PFSK-1 (cell line): ENCODE data around the gene GLCE.

ENCODE experiments used
- POLR2AphosphoS5 ChIP-seq: IDR thresholded peaks from 2 replicates; pipeline ENCODE4 v1.6.1; 2012; ENCODE audit warnings: low read depth, mild to moderate bottlenecking, control low read depth, low read length, moderate library complexity
- TAF1 ChIP-seq: IDR thresholded peaks from 2 replicates; pipeline ENCODE4 v1.6.1; 2012; ENCODE audit warnings: low read length, control low read depth, borderline replicate concordance; ENCODE audit not compliant: insufficient read depth
- TF ChIP-seq, protein P1 (sequence below), 2 experiments: IDR thresholded peaks; 2 replicates each; pipeline versions ENCODE4 v1.6.1 to v1.8.0; 2011 to 2012; ENCODE audit warnings: low read depth in 2 of 2, low read length in 2 of 2, control low read depth in 1 of 2, inconsistent platforms in 1 of 2, mild to moderate bottlenecking in 1 of 2, moderate library complexity in 1 of 2; ENCODE audit not compliant: insufficient read depth in 1 of 2

DNA sequence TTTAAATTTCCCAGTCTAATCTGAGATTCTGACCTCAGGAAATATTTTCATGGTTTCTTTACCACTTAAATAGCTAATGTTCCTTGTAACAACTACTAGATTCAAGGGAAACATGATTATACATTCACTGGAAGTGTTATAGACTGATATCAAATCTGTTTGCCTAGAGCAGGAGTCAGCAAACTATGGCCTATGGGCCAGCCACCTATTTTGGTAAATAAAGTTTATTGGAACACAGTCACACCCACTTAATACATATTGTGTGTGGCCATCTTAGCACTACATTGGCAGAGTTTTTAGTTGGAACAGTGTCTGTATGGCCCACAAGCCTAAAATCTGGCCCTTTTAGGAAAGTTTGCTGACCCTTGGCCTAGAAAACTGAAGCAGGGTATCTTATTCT, 50.1 kb downstream of the GLCE start:
- TF ChIP-seq, protein P1, sequence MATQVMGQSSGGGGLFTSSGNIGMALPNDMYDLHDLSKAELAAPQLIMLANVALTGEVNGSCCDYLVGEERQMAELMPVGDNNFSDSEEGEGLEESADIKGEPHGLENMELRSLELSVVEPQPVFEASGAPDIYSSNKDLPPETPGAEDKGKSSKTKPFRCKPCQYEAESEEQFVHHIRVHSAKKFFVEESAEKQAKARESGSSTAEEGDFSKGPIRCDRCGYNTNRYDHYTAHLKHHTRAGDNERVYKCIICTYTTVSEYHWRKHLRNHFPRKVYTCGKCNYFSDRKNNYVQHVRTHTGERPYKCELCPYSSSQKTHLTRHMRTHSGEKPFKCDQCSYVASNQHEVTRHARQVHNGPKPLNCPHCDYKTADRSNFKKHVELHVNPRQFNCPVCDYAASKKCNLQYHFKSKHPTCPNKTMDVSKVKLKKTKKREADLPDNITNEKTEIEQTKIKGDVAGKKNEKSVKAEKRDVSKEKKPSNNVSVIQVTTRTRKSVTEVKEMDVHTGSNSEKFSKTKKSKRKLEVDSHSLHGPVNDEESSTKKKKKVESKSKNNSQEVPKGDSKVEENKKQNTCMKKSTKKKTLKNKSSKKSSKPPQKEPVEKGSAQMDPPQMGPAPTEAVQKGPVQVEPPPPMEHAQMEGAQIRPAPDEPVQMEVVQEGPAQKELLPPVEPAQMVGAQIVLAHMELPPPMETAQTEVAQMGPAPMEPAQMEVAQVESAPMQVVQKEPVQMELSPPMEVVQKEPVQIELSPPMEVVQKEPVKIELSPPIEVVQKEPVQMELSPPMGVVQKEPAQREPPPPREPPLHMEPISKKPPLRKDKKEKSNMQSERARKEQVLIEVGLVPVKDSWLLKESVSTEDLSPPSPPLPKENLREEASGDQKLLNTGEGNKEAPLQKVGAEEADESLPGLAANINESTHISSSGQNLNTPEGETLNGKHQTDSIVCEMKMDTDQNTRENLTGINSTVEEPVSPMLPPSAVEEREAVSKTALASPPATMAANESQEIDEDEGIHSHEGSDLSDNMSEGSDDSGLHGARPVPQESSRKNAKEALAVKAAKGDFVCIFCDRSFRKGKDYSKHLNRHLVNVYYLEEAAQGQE (IDR thresholded peaks at IDR 0.05; ENCODE audit: insufficient read depth in 1 of 2, low read depth in 2 of 2, low read length in 2 of 2), result no peak
- TF ChIP-seq POLR2AphosphoS5 (no peak), TAF1 (no peak)
